Stimulated activated CD8-positive, alpha-beta memory T cell treated with anti-CD3 and anti-CD28 coated beads, Interleukin-4, amount 100 ng/mL, for 1 hour (primary cell): Measurements from ENCODE around the gene CCDC182.

Experiments
- DNase-seq, 2 donors: peaks; one replicate each; pipeline ENCODE4 v3.0.0-alpha.2; 2020; ENCODE audit warnings: low read depth in 2 of 2, low spot score in 1 of 2

CCDC182 gene

DNA sequence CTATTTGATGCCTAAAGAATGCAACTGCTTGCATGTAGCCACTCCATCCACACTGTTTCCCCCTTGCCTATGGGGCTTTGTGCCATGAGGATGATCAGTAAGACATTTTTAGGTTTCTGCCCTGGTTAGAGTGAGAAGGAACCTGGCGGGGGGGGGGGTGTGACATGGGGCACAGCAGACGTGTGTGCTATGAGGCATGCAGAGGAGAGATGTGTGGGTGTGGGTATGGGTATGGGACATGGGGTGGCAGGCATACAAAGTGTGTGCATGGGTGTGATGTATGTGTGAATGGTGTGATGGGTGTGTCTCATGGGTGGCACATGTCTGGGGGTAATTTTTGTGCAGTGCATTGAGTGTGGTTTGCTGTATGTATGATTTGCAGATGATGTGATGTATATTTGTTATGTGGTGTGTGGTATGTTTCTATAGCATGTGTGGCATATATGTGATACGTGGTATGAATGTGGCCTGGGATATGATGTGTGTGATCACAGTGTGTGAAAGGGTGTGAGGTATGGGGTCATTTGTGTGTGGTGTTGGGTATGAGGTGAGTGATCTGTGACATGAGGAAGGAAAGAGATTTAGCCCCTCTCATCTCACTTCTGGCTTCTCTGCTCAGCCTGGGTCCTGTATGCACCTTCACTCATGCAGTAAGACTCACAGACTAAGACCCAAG lies 14.9 kb downstream of the CCDC182 start:
- DNase-seq = no peak

DNA sequence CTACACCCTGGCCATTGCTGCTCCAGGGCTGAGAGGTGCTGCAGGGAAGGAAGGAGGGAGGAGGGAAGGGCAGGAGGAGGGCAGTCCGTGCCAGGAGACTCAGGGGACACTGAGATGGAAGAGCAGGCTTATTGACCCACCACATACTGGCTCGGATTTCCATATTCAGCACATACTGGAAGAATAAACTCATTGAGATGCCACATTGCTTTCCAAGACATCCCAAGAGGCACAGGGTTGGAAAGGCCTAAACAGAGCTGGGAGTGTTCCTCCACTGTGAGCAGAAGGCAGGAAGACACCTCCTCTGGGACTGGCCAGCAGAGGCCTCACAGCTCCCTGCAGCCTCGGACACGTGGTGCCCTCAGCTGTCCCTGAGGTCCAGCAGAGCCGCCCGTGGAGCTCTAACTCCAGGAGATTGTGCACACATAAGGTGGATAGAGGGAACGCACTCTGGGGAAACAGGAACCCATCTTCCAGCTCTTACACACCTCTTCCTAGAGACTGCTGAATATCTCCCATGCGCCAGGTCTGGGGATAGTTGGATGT lies 17.4 kb downstream of the CCDC182 start:
- DNase-seq = no peak

DNA sequence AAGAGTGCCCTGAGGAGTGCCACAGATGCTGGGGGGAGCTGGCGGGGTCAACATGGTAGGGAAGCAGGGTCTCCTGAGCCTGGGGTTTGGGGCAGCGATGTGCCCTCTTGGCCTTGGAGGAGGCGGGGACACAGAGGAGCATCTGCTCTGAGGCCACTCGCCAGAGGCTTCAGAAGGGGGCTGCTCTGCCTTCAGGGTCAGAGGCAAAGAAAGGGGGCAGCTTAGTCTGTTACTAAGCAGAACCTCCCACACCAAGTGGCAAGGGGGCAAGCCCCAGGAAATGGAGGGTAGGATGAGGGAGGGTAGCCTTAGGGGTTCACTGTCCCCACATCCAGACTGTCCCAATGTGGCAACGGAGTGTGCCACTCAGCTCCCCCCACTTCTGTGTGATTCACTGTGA lies 18.3 kb downstream of the CCDC182 start:
- DNase-seq = no peak

DNA sequence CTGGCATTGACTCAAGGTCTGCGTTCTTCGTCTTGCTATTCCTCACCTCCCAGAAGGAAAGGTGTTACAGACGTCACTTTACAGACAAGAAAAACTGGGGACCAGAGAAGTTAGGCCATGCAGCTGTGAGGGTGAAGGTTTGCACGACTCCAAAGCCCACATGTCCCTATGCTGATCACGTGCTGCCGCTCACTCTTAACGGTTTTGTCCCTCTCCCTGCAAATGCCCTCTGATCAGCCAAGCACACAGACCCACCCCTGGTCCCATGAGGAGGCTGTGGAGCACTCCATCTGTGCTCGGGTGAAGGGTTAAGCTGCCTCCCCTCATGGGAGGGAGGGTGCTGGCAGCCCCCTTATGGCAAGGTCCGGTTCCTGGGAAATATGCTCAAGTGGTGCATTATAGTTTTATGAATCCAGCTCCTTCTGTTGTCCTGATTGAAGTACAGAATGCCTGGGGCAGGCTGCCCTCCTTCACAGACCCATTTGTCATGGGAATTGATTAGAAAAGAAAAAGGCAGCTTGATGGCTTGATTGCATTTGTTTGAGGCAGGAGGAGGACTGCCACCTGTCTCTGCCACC lies 18.8 kb downstream of the CCDC182 start:
- DNase-seq = no peak

DNA sequence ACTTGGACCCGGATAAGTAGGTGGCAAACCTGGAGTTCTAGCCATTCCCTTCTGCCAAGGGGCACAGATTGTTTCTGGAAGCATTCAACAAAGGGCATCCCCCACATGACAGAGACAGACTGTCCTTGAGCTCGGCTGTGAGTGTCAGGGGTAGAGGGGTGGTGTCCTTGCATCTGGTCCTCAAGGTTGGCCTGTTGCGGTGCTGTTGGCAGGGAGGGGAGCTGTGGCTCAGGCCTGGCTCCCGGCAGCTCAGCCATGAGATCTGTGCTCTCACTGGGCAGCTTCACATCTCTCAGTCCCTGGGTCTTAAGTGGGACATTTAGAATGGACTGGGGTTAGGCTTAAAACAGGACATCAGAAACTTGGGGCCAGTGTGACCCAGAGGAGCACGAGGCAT lies 20.4 kb downstream of the CCDC182 start:
- DNase-seq = no peak

DNA sequence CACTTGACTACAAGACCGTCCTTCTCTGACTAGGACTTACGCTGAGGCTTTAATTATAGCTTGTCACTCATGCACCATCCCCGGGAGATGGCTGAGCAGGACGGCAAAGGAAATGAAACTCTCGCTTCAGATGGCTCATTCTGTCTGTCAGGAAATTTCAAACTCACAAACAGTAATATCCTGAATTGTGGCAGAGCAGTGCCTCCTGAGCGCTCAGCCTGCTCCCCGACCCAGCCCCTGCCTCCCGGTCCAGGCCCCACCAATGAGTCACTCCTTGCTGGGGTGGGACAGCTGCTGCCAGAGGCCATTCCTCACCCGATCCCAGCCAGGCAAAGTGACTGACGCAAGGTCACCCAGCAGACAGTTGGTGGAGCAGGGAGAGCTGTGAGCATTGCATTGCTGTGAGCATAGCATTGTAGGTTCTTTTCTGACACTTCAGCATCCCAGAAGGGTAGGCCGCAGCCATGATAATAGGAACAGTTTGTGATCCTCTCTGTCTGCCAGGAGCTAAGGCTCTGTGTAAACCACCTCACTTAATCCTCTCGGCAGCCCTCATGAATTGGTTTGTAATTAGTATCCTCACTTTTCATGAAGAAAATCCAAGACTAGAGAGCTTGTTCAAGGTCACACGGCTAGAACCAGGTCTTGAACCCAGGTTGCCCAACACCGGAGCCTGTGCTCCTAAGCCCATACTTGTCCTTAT lies 20.9 kb downstream of the CCDC182 start:
- DNase-seq = no peak

DNA sequence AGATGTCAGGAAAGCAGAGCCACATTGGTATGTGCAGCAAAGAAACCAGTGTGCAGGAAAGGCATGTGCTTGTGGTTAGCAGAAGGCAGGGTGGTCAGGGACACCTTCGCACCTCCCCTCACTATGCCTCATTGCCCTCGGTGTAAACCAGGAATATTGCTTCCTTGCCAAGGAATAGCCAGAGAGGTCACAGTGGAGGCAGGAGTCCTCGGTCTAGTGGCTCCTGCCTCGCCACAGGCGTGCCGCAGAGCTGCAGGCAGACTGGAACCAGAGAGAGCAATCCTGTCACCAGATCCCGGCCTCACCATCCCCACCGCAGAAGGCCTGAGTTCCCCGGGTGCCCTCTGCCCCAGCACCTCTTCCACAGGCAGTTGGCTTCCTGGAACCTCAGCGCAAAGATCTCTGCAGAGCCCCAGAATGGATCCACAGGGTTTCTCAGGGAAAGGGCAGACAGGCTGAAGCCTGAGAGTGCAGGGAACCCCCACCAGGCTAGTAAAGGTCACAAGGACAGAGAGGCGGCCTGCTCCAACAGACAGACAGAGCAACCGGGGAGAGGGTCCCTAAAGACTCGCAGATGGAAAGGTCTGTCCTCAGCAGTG lies 21.6 kb downstream of the CCDC182 start:
- no peak for DNase-seq

DNA sequence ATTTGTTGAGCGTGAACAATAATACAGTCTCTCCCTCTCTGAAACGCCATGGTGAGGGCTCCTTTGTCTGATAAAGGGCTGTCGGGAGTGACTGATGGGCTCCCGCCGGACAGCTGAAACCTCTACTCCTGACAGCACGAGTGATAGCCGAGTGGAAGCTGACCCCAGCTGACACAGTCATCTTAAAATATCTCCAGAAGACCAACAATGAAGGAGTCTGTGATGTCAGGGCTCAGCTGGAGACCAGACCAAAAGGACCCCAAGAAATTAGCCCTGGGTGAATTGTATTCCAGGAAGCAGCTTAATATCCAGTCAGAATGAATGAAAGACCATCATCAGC lies 22.4 kb downstream of the CCDC182 start:
- no peak for DNase-seq

DNA sequence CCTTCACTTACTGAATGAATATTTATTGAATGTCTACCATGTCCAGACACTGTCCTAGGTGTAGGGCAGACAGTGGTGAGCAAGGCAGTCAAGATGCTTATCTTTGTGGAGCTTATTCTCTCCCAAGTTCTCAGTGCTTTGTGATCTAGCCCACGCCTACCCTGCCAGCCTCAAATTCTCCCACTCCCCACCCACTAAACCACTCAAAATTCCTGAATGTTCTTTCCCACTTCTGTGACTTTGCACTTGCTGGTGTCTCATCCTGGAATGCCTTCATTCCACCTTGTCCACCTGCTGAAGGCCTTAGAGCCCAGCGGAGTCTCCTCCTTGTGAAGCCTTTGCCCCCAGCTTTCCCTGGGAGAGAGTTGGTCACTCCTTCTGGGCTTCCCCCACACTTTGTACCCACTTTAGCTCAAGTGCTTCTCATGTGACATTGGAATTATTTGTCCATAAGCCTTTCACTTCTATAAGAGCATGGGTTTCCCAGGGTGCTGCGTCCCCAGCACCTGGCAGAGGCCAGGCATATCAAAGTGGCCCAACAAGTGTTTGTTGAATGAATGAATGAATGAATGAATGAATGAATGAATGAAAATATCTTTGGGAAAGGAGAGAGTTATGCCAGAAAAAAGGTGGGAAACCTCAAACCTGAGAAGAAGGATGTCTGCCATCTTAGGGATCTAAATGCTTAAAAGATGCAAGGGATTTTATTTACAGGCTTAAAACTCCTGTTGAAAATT lies 23.0 kb downstream of the CCDC182 start:
- no peak for DNase-seq

DNA sequence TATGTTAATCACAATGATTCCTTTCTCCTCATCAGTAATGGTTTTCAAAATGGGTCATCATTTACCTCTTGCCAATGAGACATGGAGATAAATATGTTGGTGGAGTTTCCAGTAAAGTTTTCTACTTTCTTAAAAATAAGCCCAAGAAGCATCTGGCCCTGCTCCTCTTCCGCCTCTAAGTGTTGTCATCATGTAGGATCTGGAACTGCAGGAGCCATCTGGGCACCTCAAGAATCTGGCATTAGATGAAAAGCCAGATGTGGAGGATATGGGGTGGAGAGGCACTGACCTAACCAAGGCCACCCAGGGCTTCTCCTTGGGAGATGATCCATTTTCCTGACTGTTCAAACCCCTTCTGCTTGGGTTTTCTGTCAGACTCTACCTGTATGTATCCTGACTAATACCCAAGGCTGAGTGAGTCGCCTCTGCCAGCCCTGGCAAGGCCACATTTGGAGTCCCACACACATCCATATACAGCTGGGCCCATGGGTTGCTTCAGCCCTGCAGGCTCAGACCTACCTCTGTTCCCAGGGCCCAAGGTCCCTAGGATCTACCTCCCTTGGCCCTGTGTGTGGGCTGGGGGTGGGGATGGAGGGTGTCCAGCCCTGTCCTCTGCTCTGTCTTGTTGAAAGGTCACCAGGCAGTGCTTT lies 24.6 kb downstream of the CCDC182 start:
- DNase-seq = no peak

DNA sequence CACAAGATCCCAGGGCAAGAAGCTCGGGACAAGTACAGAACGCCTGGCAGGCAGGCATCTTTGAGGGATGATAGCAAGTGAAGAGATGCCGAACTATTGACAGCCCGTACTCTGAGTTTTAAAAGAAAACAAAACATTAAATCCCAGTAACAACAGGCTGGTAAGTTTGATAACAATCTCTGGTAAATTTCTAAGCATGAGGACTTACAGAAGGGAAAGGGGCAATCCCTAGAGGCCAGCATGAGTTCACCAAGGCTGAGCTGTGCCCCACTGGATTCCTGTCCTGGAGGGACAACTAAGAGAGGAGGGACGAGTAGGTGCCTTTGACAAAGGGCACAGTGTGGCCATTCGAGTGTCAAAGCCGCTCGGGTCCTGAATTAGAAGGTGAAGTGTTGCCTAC lies 26.2 kb downstream of the CCDC182 start:
- DNase-seq = no peak

DNA sequence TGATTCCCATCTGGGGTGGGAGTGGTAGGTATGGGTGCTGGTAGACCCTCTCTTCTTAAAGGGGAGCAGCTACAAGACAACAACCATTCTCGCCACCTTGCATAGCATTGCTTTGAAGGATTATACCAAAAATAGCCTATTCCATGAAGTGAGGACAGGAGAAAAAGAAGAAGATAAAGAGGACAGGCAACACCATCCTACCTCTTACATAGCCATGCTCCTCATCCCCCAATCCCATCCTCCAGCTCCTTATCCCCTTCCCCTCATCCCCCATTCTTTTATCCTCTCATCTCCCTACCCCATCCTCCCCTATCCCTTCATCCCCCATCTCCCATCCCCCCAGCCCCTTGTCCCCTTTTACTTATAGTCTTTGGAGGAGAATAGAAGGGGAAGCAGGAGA lies 29.1 kb downstream of the CCDC182 start:
- no peak for DNase-seq

DNA sequence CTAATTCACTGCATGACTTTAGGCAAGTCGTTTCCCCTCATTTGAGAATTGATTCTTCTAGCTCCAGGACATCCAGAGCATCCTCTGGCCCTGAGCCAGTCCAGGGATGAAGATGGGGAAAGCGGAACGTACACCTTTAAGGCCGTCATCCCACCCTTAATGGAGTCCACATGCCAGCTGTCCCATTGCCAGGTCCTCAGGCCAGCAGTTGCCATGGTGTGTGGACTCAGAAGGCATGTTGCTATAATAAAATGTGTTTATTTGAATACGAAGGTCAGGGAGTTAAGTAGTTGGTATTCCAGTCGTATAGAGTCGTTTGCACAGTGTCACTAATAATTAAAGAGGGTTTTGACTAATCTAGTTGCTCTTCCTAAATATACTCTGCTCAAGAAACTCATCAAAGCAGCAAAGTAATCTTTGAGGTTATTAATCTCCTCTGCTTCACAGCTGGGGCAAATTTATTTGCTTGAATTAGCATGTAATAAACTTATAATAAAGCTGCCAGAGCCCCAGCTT lies 30.4 kb downstream of the CCDC182 start:
- no peak for DNase-seq

DNA sequence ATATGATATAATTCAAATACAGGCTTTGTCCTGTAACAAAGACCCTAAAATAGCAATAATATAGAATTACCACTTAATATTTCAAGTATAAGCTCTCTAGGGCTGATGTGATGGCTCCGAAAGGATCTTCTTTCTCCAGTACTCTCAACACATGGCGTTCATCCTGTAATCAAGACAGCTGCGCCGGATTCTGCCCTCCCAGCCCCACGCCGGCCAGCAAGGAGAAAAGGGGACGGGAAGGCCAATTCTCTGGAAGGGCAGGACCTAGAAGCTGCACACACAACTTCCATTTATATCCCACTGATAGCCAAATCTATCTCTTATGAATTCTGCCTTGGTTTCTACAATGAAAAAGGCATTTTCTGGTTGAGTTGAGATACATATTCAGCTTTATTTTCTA lies 32.0 kb downstream of the CCDC182 start:
- no peak for DNase-seq

DNA sequence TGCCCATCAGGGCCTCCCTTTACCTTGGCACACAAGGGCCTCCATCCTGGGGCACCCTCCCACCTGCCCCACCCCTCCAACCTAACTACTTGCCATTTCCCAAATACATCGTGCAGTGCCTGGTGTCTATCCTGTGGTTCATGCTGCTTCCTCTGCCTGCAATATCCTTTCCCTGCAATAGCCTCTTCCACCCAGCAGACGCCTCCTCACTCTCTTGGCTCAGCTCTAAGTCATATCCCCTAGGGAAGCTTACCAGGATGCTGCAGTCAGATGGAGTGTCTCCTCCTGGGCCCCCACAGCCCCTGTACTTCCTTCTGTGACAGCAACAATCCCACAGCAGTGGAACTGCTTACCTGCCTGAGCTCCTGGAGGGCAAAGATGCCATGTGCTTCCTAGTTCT lies 36.7 kb downstream of the CCDC182 start:
- DNase-seq = no peak

DNA sequence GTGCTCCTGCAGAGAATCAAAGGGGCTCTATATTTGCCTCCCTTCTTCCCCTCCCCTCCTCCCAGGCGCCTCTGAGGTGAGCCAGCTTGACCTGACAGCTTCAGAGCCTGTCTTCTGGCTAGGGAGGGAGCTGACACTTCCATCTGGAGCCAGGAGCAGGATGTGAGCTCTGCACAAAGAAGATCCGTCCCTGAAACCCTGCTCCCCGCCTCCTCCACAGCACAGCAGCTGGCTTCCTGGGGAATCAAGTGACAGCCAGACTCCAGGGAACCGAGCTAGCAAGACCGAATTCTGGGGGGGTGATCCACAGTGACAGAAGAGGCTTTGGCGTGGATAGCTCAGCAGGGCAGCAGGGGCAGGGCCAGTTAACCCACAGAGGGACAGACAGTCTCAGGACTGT lies 37.2 kb downstream of the CCDC182 start:
- DNase-seq = no peak

DNA sequence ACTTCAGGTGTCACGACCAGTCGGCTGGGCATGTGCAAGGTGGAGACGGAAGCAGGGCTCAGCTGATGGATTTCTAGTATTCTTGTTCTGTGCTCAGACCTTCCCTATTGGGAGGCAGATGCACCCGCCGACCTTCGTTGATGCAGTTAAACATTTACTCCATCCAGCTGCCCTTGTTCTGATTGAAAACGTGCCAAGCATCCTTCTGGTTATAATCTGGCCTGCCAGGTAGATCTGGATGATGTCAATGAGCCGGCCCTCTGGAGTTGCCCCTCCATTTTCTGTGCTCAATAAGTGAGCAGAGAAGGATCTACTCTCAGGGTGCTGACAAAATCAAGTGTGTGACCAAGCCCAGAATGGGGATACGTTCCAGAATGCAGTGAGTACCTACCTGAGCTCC lies 38.3 kb downstream of the CCDC182 start:
- DNase-seq = no peak

DNA sequence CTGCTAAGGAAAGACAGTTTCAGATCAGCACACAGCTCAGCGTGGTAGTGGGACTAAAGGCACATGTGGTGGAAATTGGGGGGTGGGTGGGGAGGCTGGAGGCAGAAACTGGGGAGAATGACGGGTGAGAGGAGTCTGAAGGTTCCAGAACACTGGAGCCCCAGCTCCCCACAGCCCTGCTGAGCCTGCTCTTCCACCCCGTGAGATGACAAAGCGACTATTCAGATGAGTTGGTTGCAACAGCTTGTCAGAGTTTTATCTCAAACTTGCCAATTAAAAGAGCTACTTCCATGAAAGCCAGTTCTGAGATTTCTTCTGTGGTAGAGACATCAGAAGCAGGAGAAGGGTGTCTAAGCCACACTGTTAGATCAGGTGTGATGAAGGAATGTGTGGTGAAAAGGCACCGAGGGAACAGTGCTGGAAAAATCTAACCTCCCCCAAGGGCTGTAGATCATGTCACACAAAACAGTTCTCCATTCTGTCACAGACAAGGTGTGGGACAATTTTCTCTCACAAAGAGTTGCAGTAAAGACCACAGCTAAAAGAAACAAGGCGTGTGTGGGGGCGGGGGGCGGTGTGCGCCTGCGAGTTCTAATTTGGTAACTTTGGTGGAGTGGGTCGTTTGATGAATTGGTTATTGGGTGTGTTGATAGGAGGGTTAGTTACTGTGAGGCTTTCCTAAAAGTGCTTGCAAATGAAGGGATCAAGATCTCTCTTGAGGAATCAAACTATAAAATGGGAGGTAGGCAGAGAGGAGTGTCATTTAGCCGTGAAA lies 39.0 kb downstream of the CCDC182 start:
- no peak for DNase-seq

DNA sequence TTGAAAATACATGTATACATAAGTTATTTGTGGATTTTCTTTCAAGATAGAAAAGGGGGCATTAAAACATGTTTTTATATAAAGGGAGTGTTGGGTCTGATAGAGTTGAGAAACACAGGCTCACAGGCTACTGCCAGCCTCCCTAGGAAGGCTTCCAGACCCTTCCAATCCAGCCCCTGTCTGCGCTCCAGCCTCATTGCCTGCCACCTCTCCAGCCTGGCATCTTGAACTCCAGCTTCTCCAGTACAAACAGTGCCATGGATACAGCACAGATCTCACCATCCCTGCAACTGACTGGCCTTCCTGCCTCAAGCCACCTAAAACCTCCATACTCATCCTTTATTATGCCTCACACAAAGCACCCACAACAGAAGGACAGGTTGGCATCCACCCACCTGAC lies 40.7 kb downstream of the CCDC182 start:
- DNase-seq = no peak

DNA sequence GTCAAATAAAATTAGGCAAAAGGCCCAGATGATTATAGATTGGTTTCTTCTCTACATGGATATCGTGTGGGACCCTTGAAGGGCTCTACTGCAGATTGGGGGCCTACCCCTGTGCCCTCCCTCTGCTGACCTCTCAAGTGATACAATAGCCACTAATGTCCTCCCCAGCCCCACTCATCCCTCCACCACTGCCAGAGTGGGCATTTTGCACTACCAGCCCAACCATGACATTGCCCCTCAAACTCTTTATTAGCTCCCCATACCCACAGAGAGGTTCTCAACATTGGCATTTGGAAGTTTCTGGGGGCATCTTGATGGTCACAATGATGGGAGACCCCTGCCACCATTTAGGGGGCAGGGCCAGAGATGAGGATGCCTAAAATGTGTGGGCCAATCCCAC lies 41.8 kb downstream of the CCDC182 start:
- DNase-seq = no peak
